GM23248 (cell line): Measurements from ENCODE around the gene PKN2. TPM values are rescaled to one million over a fixed set of nuclear protein-coding genes. Genes with fewer than 3 reads are reported as not detected.
A peak's percentile ranks its signal among the peaks of the same experiment; 100 is the strongest.

Experiments
- DNase-seq: peaks from one replicate; pipeline ENCODE4 v3.0.0-alpha.2; 2015
- H2AFZ ChIP-seq: fragments of 200-600 bp; sonication (generic); 2 replicates; pipeline ENCODE4 v1.6.1; 2016; ENCODE audit warnings: antibody characterized with exemption
- H3F3A ChIP-seq: fragments of 200-600 bp; sonication (generic); 2 replicates; pipeline ENCODE4 v1.6.1; 2016; ENCODE audit warnings: mild to moderate bottlenecking, antibody characterized with exemption, mixed run types; ENCODE audit not compliant: insufficient read depth
- H3K27ac ChIP-seq: fragments of 200-600 bp; sonication (generic); 2 replicates; pipeline ENCODE4 v1.5.1; 2016; ENCODE audit warnings: mild to moderate bottlenecking
- H3K27me3 ChIP-seq: fragments of 200-600 bp; sonication (generic); replicated peaks from 2 replicates; pipeline ENCODE4 v1.6.1; 2016; ENCODE audit warnings: mild to moderate bottlenecking; ENCODE audit not compliant: insufficient read depth
- H3K36me3 ChIP-seq: fragments of 200-600 bp; sonication (generic); 2 replicates; pipeline ENCODE4 v1.6.1; 2016; ENCODE audit warnings: low read depth, mild to moderate bottlenecking
- H3K4me1 ChIP-seq: fragments of 200-600 bp; sonication (generic); 2 replicates; pipeline ENCODE4 v1.6.1; 2016; ENCODE audit warnings: mild to moderate bottlenecking; ENCODE audit not compliant: insufficient read depth
- H3K4me2 ChIP-seq: fragments of 200-600 bp; sonication (generic); one replicate; pipeline ENCODE4 v1.6.1; 2016; ENCODE audit warnings: mild to moderate bottlenecking; ENCODE audit not compliant: unreplicated experiment
- H3K4me3 ChIP-seq: fragments of 200-600 bp; sonication (generic); 2 replicates; pipeline ENCODE4 v1.5.1; 2016; ENCODE audit warnings: mild to moderate bottlenecking
- H3K79me2 ChIP-seq: fragments of 200-600 bp; sonication (generic); 2 replicates; pipeline ENCODE4 v1.6.1; 2016; ENCODE audit warnings: mild to moderate bottlenecking; ENCODE audit not compliant: insufficient read depth
- H3K9ac ChIP-seq: fragments of 200-600 bp; sonication (generic); 2 replicates; pipeline ENCODE4 v1.6.1; 2016; ENCODE audit warnings: mild to moderate bottlenecking
- H3K9me2 ChIP-seq: fragments of 200-600 bp; sonication (generic); 2 replicates; pipeline ENCODE4 v1.6.1; 2016; ENCODE audit warnings: mixed run types, mild to moderate bottlenecking, moderate library complexity; ENCODE audit not compliant: insufficient read depth
- H3K9me3 ChIP-seq: fragments of 200-600 bp; sonication (generic); one replicate; pipeline ENCODE4 v1.6.1; 2017; ENCODE audit warnings: low read depth
- H4K20me1 ChIP-seq: fragments of 200-600 bp; sonication (generic); 2 replicates; pipeline ENCODE4 v1.6.0; 2016; ENCODE audit not compliant: insufficient read depth
- EZH2 ChIP-seq: fragments of 200-600 bp; sonication (generic); IDR thresholded peaks from 2 replicates; pipeline ENCODE4 v1.6.1; 2018; ENCODE audit warnings: antibody characterized with exemption, mild to moderate bottlenecking; ENCODE audit not compliant: insufficient read depth, poor library complexity, severe bottlenecking
- EZH2phosphoT487 ChIP-seq: fragments of 200-600 bp; sonication (generic); IDR thresholded peaks from 2 replicates; pipeline ENCODE4 v1.6.1; 2018; ENCODE audit warnings: antibody characterized with exemption, moderate library complexity, mild to moderate bottlenecking, low read depth; ENCODE audit not compliant: insufficient read depth
- WGBS, 2 experiments: methylation state at CpG; one replicate each; pipeline ENCODE4 v1.1.6; 2015 to 2017; ENCODE audit warnings: low lambda C conversion rate in 2 of 2, low coverage in 1 of 2; ENCODE audit errors: missing lambda C conversion rate in 2 of 2; 5-methylcytosine and 5-hydroxymethylcytosine counted together
- in situ Hi-C: fragments of 300-500 bp; cut with MboI; formaldehyde crosslinking; loops from 2 replicates; pipeline ENCODE4 v1.15.0; 2020
- polyA plus RNA-seq: library from polyadenylated mRNA; unstranded; fragments of >200 nt; fragmentation: Nextera tagmentation; extraction: Ambion mirVana; gene quantifications from 2 replicates; pipeline ENCODE4 v1.2.1, GENCODE V29; 2016
- total RNA-seq: library from RNA; depleted of rRNA; stranded (reverse); fragments of >200 nt; shearing (Covaris generic); gene quantifications from 2 replicates; pipeline ENCODE4 v1.2.3, GENCODE V29; 2014

Gene PKN2
- total and polyA plus RNA-seq, 2 experiments from 2014 or later: 24.0 to 32.6 TPM

GRCh38 chr1:88800382-88801051 lies 116.4 kb downstream of the PKN2 start:
- peaks cover 17% of the 10 kb centered on the region; the same call in 1 of the 2 replicates for H3K36me3 ChIP-seq
- in situ Hi-C loops: no loop called here
- H3F3A ChIP-seq: peaks cover 29% of the 10 kb centered on the region
- no peak for TF ChIP-seq EZH2
- H3K79me2 ChIP-seq: no peaks in the 10 kb centered on the region; the same call in 1 of the 2 replicates
- peak; percentile 59 for DNase-seq
- no peak overlapping the region for H2AFZ ChIP-seq
- H3K9ac ChIP-seq: no peak overlapping the region
- H3K4me3 ChIP-seq: no peak overlapping the region
- H3K9me3 ChIP-seq: no peaks in the 10 kb centered on the region
- no peaks in the 10 kb centered on the region for H3K27me3 ChIP-seq
- no peak overlapping the region for H3K4me2 ChIP-seq
- H4K20me1 ChIP-seq: no peaks in the 10 kb centered on the region
- 79 to 82% methylated on average over 5 of the region's 5 CpGs for WGBS, 2 experiments
- no peak overlapping the region for H3K27ac ChIP-seq
- H3K4me1 ChIP-seq: peaks cover 17% of the 10 kb centered on the region
- H3K9me2 ChIP-seq: no peaks in the 10 kb centered on the region

DNA sequence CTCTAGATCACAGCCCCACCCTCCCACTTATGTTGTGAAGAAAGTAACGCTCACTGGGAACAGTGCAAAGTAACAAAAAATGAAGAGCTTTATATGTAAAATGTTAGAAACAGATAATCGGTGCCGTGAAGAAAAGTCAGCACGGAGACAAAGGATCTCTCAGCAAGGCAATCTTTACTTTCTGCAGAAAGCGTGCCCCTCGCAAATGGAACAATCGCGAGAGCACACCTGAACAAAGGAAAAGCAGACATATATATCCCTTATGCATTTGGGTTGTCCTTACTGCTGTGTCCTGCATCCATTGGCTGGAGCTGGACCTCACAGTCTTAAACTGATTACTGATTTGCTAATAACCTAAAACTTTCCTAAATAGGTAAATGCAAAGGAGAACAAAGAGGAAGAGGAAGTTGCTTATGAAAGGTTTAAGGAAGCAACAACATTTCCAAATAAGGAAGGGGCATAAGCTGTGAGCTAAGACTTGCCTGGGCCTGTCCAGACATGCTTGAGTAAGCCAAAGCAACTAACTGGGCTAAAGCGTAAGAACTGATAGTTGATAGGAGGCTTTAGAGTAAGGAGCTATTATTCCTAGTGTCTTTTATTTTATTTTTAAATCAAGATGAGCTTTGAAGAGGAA lies 117.6 kb downstream of the PKN2 start:
- no peak overlapping the region for H3K4me3 ChIP-seq
- in situ Hi-C loops: no loop called here
- WGBS, 2 experiments: 98 to 99% methylated on average over 9 of the region's 9 CpGs
- no peaks in the 10 kb centered on the region for H3K9me3 ChIP-seq
- H3K4me1 ChIP-seq: peaks cover 17% of the 10 kb centered on the region
- H3K36me3 ChIP-seq: peaks cover 27% of the 10 kb centered on the region; the same call in 1 of the 2 replicates
- no peak for DNase-seq
- TF ChIP-seq EZH2phosphoT487: no peak
- TF ChIP-seq EZH2: no peak
- no peaks in the 10 kb centered on the region for H3K9me2 ChIP-seq
- H3K9ac ChIP-seq: no peak overlapping the region
- H2AFZ ChIP-seq: no peak overlapping the region
- H3K4me2 ChIP-seq: no peak overlapping the region
- no peaks in the 10 kb centered on the region for H4K20me1 ChIP-seq
- H3K79me2 ChIP-seq: no peaks in the 10 kb centered on the region; the same call in 1 of the 2 replicates
- H3F3A ChIP-seq: peaks cover 29% of the 10 kb centered on the region
- H3K27ac ChIP-seq: no peak overlapping the region
- H3K27me3 ChIP-seq: no peaks in the 10 kb centered on the region

- WGBS, 2 experiments: 94 to 95% methylated on average over 7 of the region's 7 CpGs
- Histone ChIP-seq H2AFZ (no peak overlapping the region), H3K27ac (peak overlapping the region; percentile 34; the same call in 1 of the 2 replicates), H4K20me1 (no peaks in the 10 kb centered on the region), H3K9ac (no peak overlapping the region), H3K4me1 (peaks cover 17% of the 10 kb centered on the region), H3K27me3 (no peaks in the 10 kb centered on the region), H3K4me3 (no peak overlapping the region), H3K9me2 (no peaks in the 10 kb centered on the region), H3F3A (peaks cover 29% of the 10 kb centered on the region), H3K79me2 (no peaks in the 10 kb centered on the region; the same call in 1 of the 2 replicates), H3K36me3 (peaks cover 33% of the 10 kb centered on the region), H3K9me3 (no peaks in the 10 kb centered on the region), H3K4me2 (peak overlapping the region; percentile 40)
- no peak for DNase-seq
- no peak for TF ChIP-seq EZH2phosphoT487
- no peak for TF ChIP-seq EZH2
- in situ Hi-C loops: no loop called here
Measured at GRCh38 chr1:88802404-88802803, 118.3 kb downstream of the PKN2 start.

GRCh38 chr1:88802950-88803349 lies 118.9 kb downstream of the PKN2 start:
- WGBS, 2 experiments: 33% methylated on average over 2 of the region's 2 CpGs
- peak overlapping the region; percentile 40 for H3K4me2 ChIP-seq
- DNase-seq: peak; percentile 69

More at GRCh38 chr1:88802950-88803349, 118.9 kb downstream of the PKN2 start:
- no peaks in the 10 kb centered on the region for H3K9me3 ChIP-seq
- H3K4me1 ChIP-seq: peaks cover 17% of the 10 kb centered on the region
- peak overlapping the region; percentile 42 for H3K27ac ChIP-seq
- H4K20me1 ChIP-seq: no peaks in the 10 kb centered on the region
- no peak overlapping the region for H2AFZ ChIP-seq
- in situ Hi-C loops: no loop called here
- no peak for TF ChIP-seq EZH2
- TF ChIP-seq EZH2phosphoT487: no peak
- H3K9me2 ChIP-seq: no peaks in the 10 kb centered on the region
- H3K9ac ChIP-seq: no peak overlapping the region
- H3K4me3 ChIP-seq: no peak overlapping the region
- H3K27me3 ChIP-seq: no peaks in the 10 kb centered on the region
- H3K36me3 ChIP-seq: peaks cover 37% of the 10 kb centered on the region
- H3K79me2 ChIP-seq: no peaks in the 10 kb centered on the region; the same call in 1 of the 2 replicates
- H3F3A ChIP-seq: peaks cover 29% of the 10 kb centered on the region
